ENCODE results near the gene COL25A1. TPM values are rescaled to one million over a fixed set of nuclear protein-coding genes. Genes with fewer than 3 reads are reported as not detected.

The COL25A1 gene
- total RNA-seq, 1 donor: 0.27 TPM

DNA sequence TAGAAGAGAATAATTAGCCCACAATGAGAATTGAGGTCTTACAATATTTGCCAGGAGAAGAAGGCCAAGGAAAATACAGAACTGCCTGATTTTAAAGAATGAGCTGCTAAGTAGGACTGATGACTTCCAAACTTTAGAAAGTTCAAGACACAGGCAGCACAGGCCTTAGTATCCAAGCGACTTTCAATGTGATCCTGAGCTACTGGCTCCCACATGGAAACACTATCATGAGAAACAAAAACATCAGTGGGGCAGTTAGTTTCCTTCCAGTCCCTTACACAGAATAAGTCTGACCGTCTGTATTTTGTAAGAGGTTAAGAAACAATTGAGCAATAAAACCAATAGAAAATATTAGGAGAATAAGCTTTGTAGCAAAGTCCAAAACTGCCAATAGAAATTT, 251.4 kb downstream of the COL25A1 start:
- DNase-seq (ENCODE audit: low read depth): no peak
- TF ChIP-seq CTCF (IDR thresholded peaks at IDR 0.05; ENCODE audit: insufficient read depth, low read length): no peak
- H3K4me3 ChIP-seq (ENCODE audit: low read depth, low read length): no peak overlapping the region

DNA sequence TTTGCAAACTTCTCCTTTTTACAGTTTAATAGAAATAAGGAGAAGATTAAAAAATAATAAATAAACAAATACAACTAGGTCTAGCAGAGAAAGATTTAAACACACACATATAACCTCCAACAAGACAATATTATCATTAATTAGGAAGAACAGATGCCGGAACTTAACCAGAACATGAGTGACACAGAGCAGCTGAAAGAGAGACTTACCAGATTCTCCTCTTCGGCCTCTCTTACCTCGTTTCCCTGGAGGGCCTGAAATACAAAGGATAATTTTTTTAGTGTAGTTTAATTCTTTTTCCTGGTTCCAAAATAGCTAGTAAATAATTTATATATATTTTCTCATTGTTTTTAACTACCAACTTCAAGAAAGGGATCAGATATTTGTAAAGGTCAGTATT, 252.5 kb downstream of the COL25A1 start:
- H3K4me3 ChIP-seq (ENCODE audit: low read depth, low read length): no peak overlapping the region
- no peak for TF ChIP-seq CTCF (IDR thresholded peaks at IDR 0.05; ENCODE audit: insufficient read depth, low read length)
- DNase-seq (ENCODE audit: low read depth): no peak

DNA sequence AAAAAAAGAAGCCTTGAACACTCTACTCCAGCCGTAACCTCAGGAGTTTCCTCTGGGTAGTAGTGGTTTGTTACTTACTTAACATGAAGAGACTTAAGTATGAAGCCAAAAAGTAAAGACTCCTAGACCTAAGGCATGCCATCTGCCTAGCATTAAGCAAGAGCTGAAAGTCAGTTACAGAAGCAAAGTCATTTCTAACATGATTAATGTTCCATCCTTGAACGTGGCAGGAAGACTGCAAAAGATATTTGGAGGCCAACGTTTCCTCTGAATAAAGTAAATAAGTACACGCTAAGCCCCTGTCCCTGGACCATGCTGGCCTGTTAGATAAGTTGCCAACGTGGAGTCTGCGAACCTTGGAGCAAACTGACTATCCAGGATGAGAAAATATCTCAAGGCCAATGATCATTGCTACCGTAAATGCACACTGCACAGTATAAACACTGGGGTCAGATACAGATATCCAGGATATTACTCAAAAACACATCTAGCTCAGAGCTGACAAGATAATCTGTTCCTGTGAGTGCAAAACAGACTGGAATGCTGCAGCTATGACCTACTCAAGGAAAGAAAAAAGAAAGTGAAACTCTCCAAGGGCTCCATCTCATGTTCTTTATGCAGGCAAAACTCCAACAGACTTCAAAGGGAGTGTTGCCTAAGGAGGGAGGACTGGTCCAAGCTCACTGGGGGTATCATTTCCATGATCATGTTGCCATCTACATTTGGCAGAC, 255.8 kb downstream of the COL25A1 start:
- no peak for TF ChIP-seq CTCF (IDR thresholded peaks at IDR 0.05; ENCODE audit: insufficient read depth, low read length)
- peak overlapping the region; percentile 39 for H3K4me3 ChIP-seq (ENCODE audit: low read depth, low read length)
- peak; percentile 54 for DNase-seq (ENCODE audit: low read depth)

DNA sequence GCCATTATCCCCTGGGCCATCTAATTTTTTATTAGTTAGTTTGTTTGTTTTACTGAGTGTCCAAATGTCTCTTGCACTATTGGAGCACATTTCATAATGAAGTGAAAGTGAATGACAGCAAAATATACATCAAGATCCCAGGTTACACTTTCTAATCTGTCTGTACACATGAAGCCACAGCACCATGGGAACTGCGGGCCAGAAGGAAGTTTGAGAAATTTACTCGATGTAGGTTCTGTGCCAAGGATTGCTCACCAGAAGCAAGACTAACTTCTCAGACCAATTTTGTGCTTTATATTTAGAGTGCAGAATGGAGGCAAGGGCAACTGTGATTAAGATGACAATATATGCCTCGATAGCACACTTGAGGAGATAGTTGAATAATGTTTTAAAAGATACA, 258.0 kb downstream of the COL25A1 start:
- DNase-seq (ENCODE audit: low read depth): no peak
- no peak overlapping the region for H3K4me3 ChIP-seq (ENCODE audit: low read depth, low read length)
- no peak for TF ChIP-seq CTCF (IDR thresholded peaks at IDR 0.05; ENCODE audit: insufficient read depth, low read length)

DNA sequence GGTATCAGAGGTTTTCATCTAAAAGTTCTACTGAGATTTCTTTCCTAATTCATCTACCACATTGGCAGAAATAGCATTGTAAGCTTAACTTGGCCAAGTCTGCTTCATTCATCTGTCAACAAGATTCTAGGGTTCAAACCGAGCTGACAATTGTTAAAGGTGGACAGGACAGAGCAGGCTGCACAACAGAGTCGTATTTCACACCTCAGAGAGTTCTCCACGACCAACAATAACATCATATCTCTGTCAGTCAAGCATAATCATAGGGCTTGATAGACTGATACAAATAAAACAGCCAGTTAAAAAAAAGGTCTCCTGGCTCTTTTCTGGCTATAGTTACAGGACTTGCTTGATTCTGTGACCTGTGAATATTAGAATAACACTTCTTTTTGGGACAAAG, 259.2 kb downstream of the COL25A1 start:
- DNase-seq (ENCODE audit: low read depth): no peak
- H3K4me3 ChIP-seq (ENCODE audit: low read depth, low read length): no peak overlapping the region
- TF ChIP-seq CTCF (IDR thresholded peaks at IDR 0.05; ENCODE audit: insufficient read depth, low read length): no peak

DNA sequence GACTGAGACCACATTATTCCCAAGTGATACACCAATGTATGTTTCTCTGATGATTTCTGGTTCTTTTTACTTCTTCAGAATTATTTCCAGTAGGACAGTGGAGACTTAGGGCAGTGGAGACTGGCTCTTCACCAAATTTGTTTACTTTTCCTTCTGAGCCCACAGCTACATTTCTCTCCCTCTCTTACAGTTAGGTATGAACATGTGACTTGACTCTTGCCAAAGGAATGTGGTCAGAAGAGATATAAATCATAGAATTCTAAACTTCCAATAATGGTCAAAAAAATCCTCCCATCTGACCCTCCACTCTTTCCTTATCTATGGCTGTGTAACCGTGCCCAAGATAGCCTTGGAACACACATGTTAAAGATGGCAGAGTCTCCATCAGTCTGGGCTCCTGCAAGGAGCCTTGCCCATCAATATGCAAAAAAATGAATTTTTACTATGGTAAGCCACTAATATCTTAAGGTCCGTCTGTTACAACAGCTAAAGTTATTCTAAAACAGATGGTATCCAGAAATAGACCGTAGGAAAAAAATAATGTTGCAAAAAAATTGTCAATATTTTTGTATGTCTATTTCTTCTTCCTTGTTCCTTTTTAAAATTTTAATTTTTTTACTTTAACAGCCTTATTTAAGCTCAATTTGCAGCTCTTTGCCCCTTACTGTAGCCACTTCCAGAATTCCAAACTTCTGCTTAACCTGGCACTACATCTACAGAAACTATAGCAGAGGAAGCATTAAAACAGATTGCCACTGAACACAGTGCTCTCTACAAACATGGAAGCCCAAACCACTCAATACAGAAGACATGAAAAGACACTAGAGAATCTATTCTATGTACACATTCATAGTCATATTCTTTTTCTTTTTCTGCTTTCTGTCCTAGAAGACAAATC, 260.7 kb downstream of the COL25A1 start:
- TF ChIP-seq CTCF (IDR thresholded peaks at IDR 0.05; ENCODE audit: insufficient read depth, low read length): no peak
- H3K4me3 ChIP-seq (ENCODE audit: low read depth, low read length): no peak overlapping the region
- DNase-seq (ENCODE audit: low read depth): peak; percentile 6
